GM21390 (cell line): Measurements from ENCODE around the gene ARHGAP30.

Experiments used
- ATAC-seq: cut with Tn5 transposase; IDR thresholded peaks from one replicate; pipeline ENCODE4 v1.9.1; 2021; ENCODE audit not compliant: unreplicated experiment

The ARHGAP30 gene

DNA sequence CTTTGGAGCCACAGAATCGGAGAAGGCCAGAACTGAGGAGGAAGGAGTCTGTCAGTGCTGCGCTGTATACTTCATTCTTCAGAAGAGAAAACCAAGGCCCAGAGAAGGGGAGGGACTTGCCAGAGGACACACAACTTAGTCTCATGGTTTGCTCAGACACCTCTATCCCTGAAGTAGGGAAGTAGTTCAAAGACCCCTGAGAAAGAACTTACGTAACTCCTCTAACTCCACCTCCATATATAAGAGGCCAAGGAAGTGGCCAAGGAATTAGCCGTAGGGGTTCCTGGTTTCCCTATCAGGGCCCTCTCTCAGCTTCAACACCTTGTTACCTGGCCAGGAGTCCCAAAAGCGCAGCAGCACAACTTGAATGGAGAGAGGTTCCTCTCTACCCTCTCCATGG, 20.2 kb upstream of the ARHGAP30 start:
- ATAC-seq = no peak

DNA sequence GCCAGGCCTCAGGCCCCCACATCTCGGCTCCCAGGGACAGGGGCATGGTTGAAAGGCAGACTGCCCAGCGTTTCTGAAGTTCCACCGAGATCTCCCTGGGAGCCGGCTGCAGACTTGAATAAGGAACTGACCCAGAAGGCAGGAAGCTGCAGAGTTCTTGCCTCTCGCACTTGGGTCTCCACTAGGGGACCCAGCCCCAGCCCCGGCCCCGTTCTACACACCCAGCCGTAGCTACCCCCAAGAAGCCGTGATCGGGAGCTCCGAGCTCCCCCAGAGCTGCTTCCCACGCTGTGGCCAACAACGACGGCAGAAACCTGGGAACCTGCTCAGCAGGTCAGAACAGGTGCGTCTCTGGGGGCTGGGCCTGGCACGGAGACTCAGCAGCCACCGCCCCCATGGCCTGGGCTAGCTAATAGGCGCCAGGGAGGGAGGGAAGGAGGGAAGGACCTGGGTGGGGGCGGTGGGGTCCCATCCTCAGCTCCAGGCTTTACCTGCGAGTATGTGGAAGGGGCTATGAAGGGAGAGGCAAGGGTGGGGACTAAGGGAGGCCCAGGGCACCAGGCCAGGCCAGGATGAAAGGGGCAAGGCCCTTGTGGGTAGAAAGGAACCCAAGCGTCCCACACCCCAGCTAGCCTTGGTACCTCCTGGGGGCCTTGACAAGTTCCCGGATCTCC, 19.7 kb upstream of the ARHGAP30 start, which contains the start of gene NECTIN4:
TSS of gene NECTIN4 (minus strand) at position 308 of the 674 bp plus-strand sequence. CDS start at position 46, 262 bp downstream.
- no peak for ATAC-seq

GRCh38 chr1:161088587-161089110, 19.0 kb upstream of the ARHGAP30 start:
- ATAC-seq = no peak

- ATAC-seq = no peak
Measured at GRCh38 chr1:161086457-161086856, 16.8 kb upstream of the ARHGAP30 start.

DNA sequence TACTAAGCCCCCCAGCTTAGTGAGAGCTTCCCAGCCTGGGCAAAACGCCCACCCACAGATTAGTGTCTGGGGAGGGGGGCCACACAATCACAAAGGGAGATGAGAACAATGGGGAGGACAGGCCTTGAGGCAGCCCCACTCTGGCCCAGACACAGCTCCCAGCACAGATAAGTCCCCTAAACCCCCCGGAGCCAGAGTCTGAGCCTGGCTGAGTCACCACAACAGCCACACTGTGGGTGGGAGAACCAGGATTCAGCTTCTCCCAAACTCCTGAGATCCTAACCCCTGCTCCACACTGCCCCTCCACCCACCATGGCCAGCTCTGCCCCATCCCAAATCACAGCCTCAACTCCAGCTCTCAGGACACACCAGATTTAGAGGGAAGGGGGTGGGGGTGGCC, 15.5 kb upstream of the ARHGAP30 start:
- ATAC-seq = no peak

GRCh38 chr1:161084597-161084988, 14.9 kb upstream of the ARHGAP30 start:
- ATAC-seq = no peak

GRCh38 chr1:161083748-161084596, 14.3 kb upstream of the ARHGAP30 start:
- no peak for ATAC-seq

GRCh38 chr1:161082996-161083747, 13.5 kb upstream of the ARHGAP30 start:
- no peak for ATAC-seq

GRCh38 chr1:161082483-161082882, 12.8 kb upstream of the ARHGAP30 start:
- no peak for ATAC-seq

GRCh38 chr1:161081519-161081918, 11.8 kb upstream of the ARHGAP30 start:
- ATAC-seq = no peak

GRCh38 chr1:161080441-161081405, 11.0 kb upstream of the ARHGAP30 start:
- ATAC-seq = no peak

DNA sequence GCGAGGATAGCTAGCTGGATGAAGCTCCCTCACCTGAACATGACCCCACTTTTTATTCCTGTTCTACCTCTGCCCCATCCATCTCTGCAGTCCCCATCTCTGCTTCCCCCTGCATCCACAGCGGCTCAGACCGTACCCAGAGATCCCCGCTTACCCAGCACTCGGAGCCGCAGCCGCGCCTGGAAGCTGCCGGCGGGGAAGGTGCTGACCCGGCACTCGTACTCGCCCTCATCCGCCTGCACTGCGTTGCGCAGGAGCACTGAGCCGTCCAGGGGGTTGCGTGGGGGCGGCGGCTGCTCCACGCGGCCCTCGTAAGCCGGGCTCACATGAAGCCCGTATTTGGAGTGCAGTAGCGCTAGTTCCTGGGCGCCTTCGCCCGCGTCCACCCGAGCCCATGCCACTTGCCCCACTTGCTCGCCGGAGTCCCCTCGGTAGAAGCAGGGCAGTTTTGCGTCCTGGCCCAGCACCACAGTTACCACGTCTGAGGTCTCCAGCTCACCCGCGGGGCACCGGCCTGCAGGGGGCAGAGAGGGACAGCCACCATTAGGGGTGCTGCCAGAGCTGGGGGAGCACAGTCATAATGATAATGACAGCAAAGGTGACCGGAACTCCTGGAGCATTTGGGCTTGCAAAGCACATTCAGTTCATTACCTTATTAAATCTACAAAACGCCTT, 9.9 kb upstream of the ARHGAP30 start:
- no peak for ATAC-seq

DNA sequence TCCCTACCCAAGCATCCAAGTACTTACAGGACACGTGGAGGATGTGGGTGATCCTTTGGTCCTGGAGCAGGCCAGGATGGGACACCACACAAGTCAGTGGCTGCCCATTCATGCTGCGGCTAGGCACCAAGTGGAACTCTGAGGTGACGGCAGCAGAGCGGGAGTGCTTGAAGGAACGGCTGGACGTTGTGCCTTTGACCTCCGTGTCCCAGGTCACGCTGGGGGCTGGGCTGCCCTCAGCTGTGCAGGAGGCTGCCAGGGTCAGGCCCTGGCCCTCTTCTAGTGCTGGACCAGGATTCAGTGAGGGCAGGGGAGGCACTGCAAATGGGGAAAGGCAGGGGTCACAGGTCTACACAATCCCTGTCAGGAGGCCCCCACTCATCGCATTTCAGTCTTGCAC, 7.7 kb upstream of the ARHGAP30 start:
- ATAC-seq = no peak

GRCh38 chr1:161076410-161076809, 6.7 kb upstream of the ARHGAP30 start:
- no peak for ATAC-seq

GRCh38 chr1:161074676-161075368, 5.1 kb upstream of the ARHGAP30 start:
- no peak for ATAC-seq

GRCh38 chr1:161073474-161074121, 3.9 kb upstream of the ARHGAP30 start:
- ATAC-seq = no peak

DNA sequence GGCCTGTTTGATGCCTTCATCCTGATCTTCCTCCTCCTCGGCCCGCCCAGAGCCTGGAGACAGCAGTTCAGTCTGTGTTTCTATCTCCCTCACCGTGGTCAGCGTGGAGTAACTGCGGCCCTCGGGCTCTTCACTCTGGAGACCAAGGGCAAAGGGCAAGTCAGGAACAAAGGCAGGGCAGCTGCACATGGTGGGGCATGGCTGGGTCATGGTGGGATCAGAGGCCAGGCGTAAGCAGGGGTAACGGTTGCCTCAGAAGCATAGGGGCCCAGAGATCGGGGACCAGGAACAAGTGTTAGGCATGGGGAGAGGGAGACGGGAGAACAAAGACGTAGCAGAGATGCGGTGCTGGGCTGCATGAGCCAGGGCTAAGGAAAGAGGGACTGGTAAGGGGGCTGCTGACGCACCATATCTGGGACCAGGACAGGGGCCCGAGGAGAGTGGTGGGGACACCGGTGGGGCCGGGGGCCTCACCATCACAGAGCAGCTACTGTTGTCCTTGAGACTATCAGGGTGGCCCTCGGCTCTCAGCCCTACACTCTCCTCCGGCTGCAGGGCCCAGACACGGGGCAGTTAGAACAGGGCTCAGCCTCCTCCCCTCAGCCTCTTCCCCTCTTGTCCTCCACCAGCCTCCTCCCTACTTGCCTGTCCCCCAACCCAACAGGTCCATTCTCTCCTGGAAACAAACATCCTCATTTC, 3.2 kb upstream of the ARHGAP30 start:
- ATAC-seq = no peak

DNA sequence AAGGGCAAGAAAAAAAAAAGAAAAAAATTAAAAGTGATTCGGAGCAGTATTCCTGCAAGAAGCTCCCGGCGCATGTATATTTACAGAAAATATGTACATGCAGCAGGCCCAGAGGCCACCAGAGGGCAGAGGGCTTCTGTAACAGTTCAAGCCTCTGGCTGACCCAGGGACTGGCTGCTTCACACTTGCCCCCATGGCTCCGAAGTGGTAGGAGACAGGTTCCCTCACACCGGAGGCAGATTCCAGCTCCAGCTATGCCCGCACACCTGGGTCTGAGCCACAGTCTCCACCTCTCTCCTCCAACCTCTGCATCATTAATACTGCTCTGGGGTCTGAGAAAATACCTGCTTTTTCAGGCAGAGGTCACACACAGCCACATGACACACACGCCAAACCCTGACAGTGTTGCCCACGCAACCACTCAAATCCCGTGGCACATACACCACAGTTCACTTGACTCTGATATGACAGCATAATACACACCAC, 2.2 kb upstream of the ARHGAP30 start:
- no peak for ATAC-seq
